PFSK-1 (cell line): Measurements from ENCODE around the gene SPAG6.

Experiments
- FOXP2 ChIP-seq: optimal IDR thresholded peaks from 2 replicates; pipeline ENCODE3; 2011; ENCODE audit warnings: borderline replicate concordance, control low read depth, inconsistent platforms; ENCODE audit not compliant: insufficient read depth; ENCODE audit errors: extremely low read length, extremely low read depth
- POLR2AphosphoS5 ChIP-seq: IDR thresholded peaks from 2 replicates; pipeline ENCODE4 v1.6.1; 2012; ENCODE audit warnings: low read depth, mild to moderate bottlenecking, control low read depth, low read length, moderate library complexity
- REST ChIP-seq, 2 experiments: IDR thresholded peaks; 2 replicates each; pipeline versions ENCODE4 v1.6.1 to v1.8.0; 2011 to 2012; ENCODE audit warnings: low read depth in 2 of 2, low read length in 2 of 2, control low read depth in 1 of 2, inconsistent platforms in 1 of 2, mild to moderate bottlenecking in 1 of 2, moderate library complexity in 1 of 2; ENCODE audit not compliant: insufficient read depth in 1 of 2
- SIN3A ChIP-seq: IDR thresholded peaks from 2 replicates; pipeline ENCODE4 v1.6.1; 2012; ENCODE audit warnings: mild to moderate bottlenecking, low read length, moderate library complexity, borderline replicate concordance; ENCODE audit not compliant: insufficient read depth
- TAF1 ChIP-seq: IDR thresholded peaks from 2 replicates; pipeline ENCODE4 v1.6.1; 2012; ENCODE audit warnings: low read length, control low read depth, borderline replicate concordance; ENCODE audit not compliant: insufficient read depth

Gene SPAG6

GRCh38 chr10:22308390-22308789 is 36.9 kb upstream of the SPAG6 start:
- TF ChIP-seq REST (IDR thresholded peaks at IDR 0.05; ENCODE audit: insufficient read depth in 1 of 2, low read depth in 2 of 2, low read length in 2 of 2) (no peak), POLR2AphosphoS5 (no peak), SIN3A (no peak), TAF1 (no peak)

GRCh38 chr10:22309180-22310000 is 35.9 kb upstream of the SPAG6 start:
- no peak for TF ChIP-seq REST (IDR thresholded peaks at IDR 0.05; ENCODE audit: insufficient read depth in 1 of 2, low read depth in 2 of 2, low read length in 2 of 2)
- no peak for TF ChIP-seq FOXP2
- TF ChIP-seq SIN3A: no peak
- TF ChIP-seq TAF1: no peak
- TF ChIP-seq POLR2AphosphoS5: no peak

- no peak for TF ChIP-seq FOXP2
- TF ChIP-seq TAF1: no peak
- TF ChIP-seq POLR2AphosphoS5: no peak
- TF ChIP-seq REST (IDR thresholded peaks at IDR 0.05; ENCODE audit: insufficient read depth in 1 of 2, low read depth in 2 of 2, low read length in 2 of 2): no peak
- TF ChIP-seq SIN3A: no peak
Measured at GRCh38 chr10:22310928-22311327, 34.4 kb upstream of the SPAG6 start.

GRCh38 chr10:22314852-22315251 is 30.4 kb upstream of the SPAG6 start:
- TF ChIP-seq POLR2AphosphoS5: no peak
- TF ChIP-seq SIN3A: no peak
- no peak for TF ChIP-seq REST (IDR thresholded peaks at IDR 0.05; ENCODE audit: insufficient read depth in 1 of 2, low read depth in 2 of 2, low read length in 2 of 2)
- no peak for TF ChIP-seq TAF1
- TF ChIP-seq FOXP2: no peak
